Lung (tissue), 12 donors: ENCODE results near the gene EXOC3L2. TPM values are rescaled to one million over a fixed set of nuclear protein-coding genes. Genes with fewer than 3 reads are reported as not detected.

Experiments
- ATAC-seq: fragments of 200-7000 bp; cut with Tn5 transposase; one replicate; pipeline ENCODE4 v1.9.1; 2020; ENCODE audit warnings: moderate number of reproducible peaks; ENCODE audit not compliant: insufficient read depth, low FRiP score
- DNase-seq, 3 donors: peaks; one replicate each; pipeline ENCODE4 v3.0.0-alpha.2; 2013 to 2017
- H3K27ac ChIP-seq, 2 donors: one replicate each; pipeline ENCODE4 v1.5.1; 2013; ENCODE audit warnings: mild to moderate bottlenecking in 2 of 2, moderate library complexity in 2 of 2, control low read depth in 1 of 2, inconsistent platforms in 1 of 2, low read depth in 1 of 2, low read length in 1 of 2
- H3K27me3 ChIP-seq, 3 donors: one replicate each; pipeline ENCODE4 v1.5.1; 2013; ENCODE audit warnings: low read length in 2 of 3; ENCODE audit not compliant: control insufficient read depth in 3 of 3, insufficient read depth in 3 of 3
- H3K36me3 ChIP-seq, 4 donors: one replicate each; pipeline ENCODE4 v1.5.1; 2013; ENCODE audit warnings: low read length in 4 of 4, mild to moderate bottlenecking in 1 of 4, moderate library complexity in 1 of 4; ENCODE audit not compliant: control insufficient read depth in 4 of 4, insufficient read depth in 4 of 4
- H3K4me1 ChIP-seq, 5 donors: one replicate each; pipeline ENCODE4 v1.5.1; 2013; ENCODE audit warnings: low read length in 5 of 5, mild to moderate bottlenecking in 2 of 5, moderate library complexity in 1 of 5; ENCODE audit not compliant: control insufficient read depth in 5 of 5, insufficient read depth in 5 of 5
- H3K4me3 ChIP-seq: one replicate; pipeline ENCODE4 v1.5.1; 2013; ENCODE audit warnings: mild to moderate bottlenecking, control low read depth, moderate library complexity
- H3K9ac ChIP-seq, 2 donors: one replicate each; pipeline ENCODE4 v1.5.1; 2013; ENCODE audit warnings: low read length in 2 of 2, control low read depth in 1 of 2; ENCODE audit not compliant: insufficient read depth in 1 of 2
- H3K9me3 ChIP-seq, 4 donors: one replicate each; pipeline ENCODE4 v1.5.1; 2013; ENCODE audit warnings: low read length in 3 of 4, mild to moderate bottlenecking in 1 of 4, moderate library complexity in 1 of 4; ENCODE audit not compliant: control insufficient read depth in 4 of 4, insufficient read depth in 3 of 4
- WGBS, 2 donors: extraction: QIAGEN DNeasy Blood & Tissue Kit; methylation state at CpG; one replicate each; pipeline ENCODE4 v1.1.7; 2013; 5-methylcytosine and 5-hydroxymethylcytosine counted together
- polyA plus RNA-seq, 2 donors: library from polyadenylated mRNA; stranded (reverse); fragments of 200-250 nt; gene quantifications; one replicate each; pipeline ENCODE4 v1.2.1, GENCODE V29; 2013
- total RNA-seq, 2 donors: library from RNA; depleted of rRNA in 1 of 2; stranded (reverse); fragments of >200 nt in 1 of 2; gene quantifications; one replicate each; pipeline ENCODE4 v1.2.1, GENCODE V29; 2014 to 2021
- TF ChIP-seq, protein P1 (sequence below): IDR thresholded peaks from 2 replicates; pipeline ENCODE4 v1.5.1; 2012; ENCODE audit warnings: mild to moderate bottlenecking; ENCODE audit errors: control extremely low read depth, extremely low read depth
- donor health status: control.
- donor health status: control.
- donor health status: Bipolar disorder and iron deficiency.
- donor health status: healthy.
- donor health status: DM: yes; HTN: yes; CAD: no.

The EXOC3L2 gene
- total and polyA plus RNA-seq, 4 donors, result 1.7 to 2.8 (median 2.4) TPM

DNA sequence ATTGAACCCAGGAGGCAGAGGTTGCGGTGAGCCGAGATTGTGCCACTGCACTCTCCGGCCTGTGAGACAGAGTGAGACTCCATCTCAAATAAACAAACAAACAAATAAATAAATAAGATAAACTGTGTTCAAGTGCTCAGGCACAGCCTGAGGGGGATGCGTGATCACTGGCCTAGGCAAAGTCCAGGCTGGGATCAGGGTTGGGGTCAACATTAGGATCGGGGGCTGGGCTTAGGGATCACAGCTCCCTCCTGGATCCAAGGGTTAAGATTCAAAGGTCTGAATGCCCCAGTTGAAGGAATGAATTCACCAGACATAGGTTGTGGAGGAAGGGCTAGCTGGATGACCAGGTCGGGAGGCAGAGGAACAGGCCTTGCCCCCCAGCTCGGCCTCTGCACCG lies 1.9 kb upstream of the EXOC3L2 start:
- Histone ChIP-seq H3K9me3 (no peaks in the 10 kb centered on the region), H3K4me3 (no peak overlapping the region), H3K36me3 (no peaks in the 10 kb centered on the region), H3K4me1 (peaks cover 0 to 17% (median 4%) of the 10 kb centered on the region in 5 donors), H3K9ac (no peak overlapping the region), H3K27me3 (no peaks in the 10 kb centered on the region), H3K27ac (no peak overlapping the region)
- 96 to 98% methylated on average over 8 of the region's 8 CpGs for WGBS, 2 donors
- no peak for DNase-seq
- TF ChIP-seq, protein P1, sequence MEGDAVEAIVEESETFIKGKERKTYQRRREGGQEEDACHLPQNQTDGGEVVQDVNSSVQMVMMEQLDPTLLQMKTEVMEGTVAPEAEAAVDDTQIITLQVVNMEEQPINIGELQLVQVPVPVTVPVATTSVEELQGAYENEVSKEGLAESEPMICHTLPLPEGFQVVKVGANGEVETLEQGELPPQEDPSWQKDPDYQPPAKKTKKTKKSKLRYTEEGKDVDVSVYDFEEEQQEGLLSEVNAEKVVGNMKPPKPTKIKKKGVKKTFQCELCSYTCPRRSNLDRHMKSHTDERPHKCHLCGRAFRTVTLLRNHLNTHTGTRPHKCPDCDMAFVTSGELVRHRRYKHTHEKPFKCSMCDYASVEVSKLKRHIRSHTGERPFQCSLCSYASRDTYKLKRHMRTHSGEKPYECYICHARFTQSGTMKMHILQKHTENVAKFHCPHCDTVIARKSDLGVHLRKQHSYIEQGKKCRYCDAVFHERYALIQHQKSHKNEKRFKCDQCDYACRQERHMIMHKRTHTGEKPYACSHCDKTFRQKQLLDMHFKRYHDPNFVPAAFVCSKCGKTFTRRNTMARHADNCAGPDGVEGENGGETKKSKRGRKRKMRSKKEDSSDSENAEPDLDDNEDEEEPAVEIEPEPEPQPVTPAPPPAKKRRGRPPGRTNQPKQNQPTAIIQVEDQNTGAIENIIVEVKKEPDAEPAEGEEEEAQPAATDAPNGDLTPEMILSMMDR, result no peak
- ATAC-seq, result no peak

DNA sequence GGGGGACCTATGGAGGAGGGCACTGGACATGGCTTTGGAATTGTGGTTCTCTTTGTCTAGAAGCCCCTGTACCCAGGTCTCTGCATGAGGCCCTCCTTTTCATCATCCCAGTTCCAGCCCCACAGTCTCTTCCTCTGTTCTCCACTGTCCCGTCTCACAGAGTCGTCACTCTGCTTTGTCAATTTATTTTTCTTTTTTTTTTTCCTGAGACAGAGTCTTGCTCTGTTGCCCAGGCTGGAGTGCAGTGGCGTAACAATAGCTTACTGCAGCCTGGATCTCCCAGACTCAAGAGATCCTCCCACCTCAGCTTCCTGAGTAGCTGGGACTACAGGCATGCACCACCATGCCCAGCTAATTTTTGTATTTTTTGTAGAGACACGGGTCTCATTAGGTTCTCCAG lies 619 bp upstream of the EXOC3L2 start:
- 38 to 67% methylated on average over 4 of the region's 4 CpGs for WGBS, 2 donors
- no peak for ATAC-seq
- Histone ChIP-seq H3K4me1 (peaks cover 0 to 17% (median 4%) of the 10 kb centered on the region in 5 donors), H3K27ac (peak overlapping the region in 1 of 2 donors; percentile 3), H3K27me3 (no peaks in the 10 kb centered on the region), H3K4me3 (no peak overlapping the region), H3K9me3 (no peaks in the 10 kb centered on the region), H3K36me3 (no peaks in the 10 kb centered on the region), H3K9ac (no peak overlapping the region)
- DNase-seq, result no peak
- TF ChIP-seq, protein P1, result no peak

DNA sequence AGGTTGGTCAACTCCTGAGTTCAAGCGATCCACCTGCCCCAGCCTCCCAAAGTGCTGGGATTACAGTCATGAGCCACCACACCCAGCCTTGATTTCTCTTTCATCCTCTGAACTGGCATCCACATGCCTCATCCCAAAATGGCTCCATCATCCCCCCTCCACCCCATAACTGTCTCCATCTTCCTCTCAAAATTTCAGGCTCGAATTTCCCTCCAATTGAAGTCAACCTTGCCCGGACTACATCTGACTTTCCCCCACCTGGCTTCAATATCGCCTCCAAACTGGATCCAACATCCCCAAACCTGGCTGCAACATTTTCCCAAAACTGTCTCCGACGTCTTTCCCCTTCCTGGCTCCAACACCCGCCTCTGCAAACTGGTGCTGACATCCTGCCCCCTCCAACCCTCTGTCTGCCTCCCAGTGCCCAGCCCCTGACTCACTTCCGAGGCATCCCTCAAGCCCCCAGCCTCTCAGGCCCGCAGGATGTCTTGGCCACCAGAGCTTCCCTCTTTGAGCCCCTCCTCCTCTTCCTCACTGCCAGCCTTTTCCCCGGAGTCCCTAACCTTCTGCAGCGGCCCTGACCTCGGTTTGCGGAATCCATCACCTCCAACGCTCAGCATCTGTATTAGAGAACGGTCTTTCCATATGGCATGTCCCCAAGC lies 943 bp downstream of the EXOC3L2 start:
- H3K4me3 ChIP-seq, result peak overlapping the region; percentile 11
- H3K4me1 ChIP-seq, result peaks cover 0 to 10% (median 3%) of the 10 kb centered on the region in 5 donors
- H3K9me3 ChIP-seq, result no peaks in the 10 kb centered on the region
- WGBS, 2 donors, result 44 to 45% methylated on average over 15 of the region's 15 CpGs
- no peak for ATAC-seq
- H3K9ac ChIP-seq, result no peak overlapping the region
- peak overlapping the region in 1 of 2 donors; percentile 43 for H3K27ac ChIP-seq
- no peaks in the 10 kb centered on the region for H3K36me3 ChIP-seq
- TF ChIP-seq, protein P1, result no peak
- no peak for DNase-seq
- H3K27me3 ChIP-seq, result no peaks in the 10 kb centered on the region
